K562 (cell line): Measurements from ENCODE around the gene TEX35. TPM values are rescaled to one million over a fixed set of nuclear protein-coding genes. Genes with fewer than 3 reads are reported as not detected.

Experiments used
- ARID1B ChIP-seq: fragments of 450-650 bp; IDR thresholded peaks from 2 replicates; pipeline ENCODE4 v1.6.1; 2016; ENCODE audit warnings: antibody characterized with exemption, mild to moderate bottlenecking, inconsistent platforms
- ATF1 ChIP-seq, 2 experiments: fragments of 450-650 bp in 1 of 2; IDR thresholded peaks; 2 replicates each; pipeline ENCODE4 v1.6.1; 2016; ENCODE audit warnings: missing compliant biosample characterization in 1 of 2, missing genetic modification characterization in 1 of 2
- CBFA2T2 ChIP-seq: fragments of 450-650 bp; conservative IDR thresholded peaks from 2 replicates; pipeline ENCODE4 v1.6.1; 2017; ENCODE audit warnings: mild to moderate bottlenecking
- CREM ChIP-seq: IDR thresholded peaks from 2 replicates; pipeline ENCODE4 v1.6.1; 2014; ENCODE audit warnings: antibody characterized with exemption, low read depth
- CTBP1 ChIP-seq: fragments of 450-650 bp; IDR thresholded peaks from 2 replicates; pipeline ENCODE4 v1.6.1; 2016; ENCODE audit warnings: borderline replicate concordance
- DIDO1 ChIP-seq: fragments of 450-650 bp; IDR thresholded peaks from 2 replicates; pipeline ENCODE4 v1.6.1; 2016; ENCODE audit warnings: low read depth, missing biosample characterization, missing genetic modification characterization
- FOSL1 ChIP-seq: fragments of 200-800 bp; sonication (Bioruptor generic); conservative IDR thresholded peaks from 2 replicates; pipeline ENCODE4 v1.6.1; 2016; ENCODE audit warnings: missing genetic modification characterization, missing compliant biosample characterization
- FOXJ2 ChIP-seq: fragments of 200-800 bp; sonication (Bioruptor generic); IDR thresholded peaks from 2 replicates; pipeline ENCODE4 v1.6.1; 2016; ENCODE audit warnings: missing genetic modification characterization, missing compliant biosample characterization
- GABPA ChIP-seq: fragments of 200-800 bp; sonication (Bioruptor generic); conservative IDR thresholded peaks from 2 replicates; pipeline ENCODE4 v1.6.1; 2016; ENCODE audit warnings: low read depth, missing genetic modification characterization, missing compliant biosample characterization
- HNRNPH1 ChIP-seq: fragments of 200-400 bp; formaldehyde crosslinking; optimal IDR thresholded peaks from 2 replicates; pipeline ENCODE3; 2017; ENCODE audit warnings: low read depth, mild to moderate bottlenecking, low read length, moderate library complexity
- KLF16 ChIP-seq: IDR thresholded peaks from 2 replicates; pipeline ENCODE4 v1.6.1; 2016; ENCODE audit warnings: antibody characterized with exemption
- MITF ChIP-seq: IDR thresholded peaks from 2 replicates; pipeline ENCODE4 v1.6.1; 2014; ENCODE audit warnings: antibody characterized with exemption
- RCOR1 ChIP-seq, 2 experiments: IDR thresholded peaks; 2 replicates each; pipeline ENCODE4 v1.6.1; 2012; ENCODE audit warnings: low read depth in 2 of 2, low read length in 2 of 2, borderline replicate concordance in 1 of 2, improper control_type of control experiment in 1 of 2
- STAT5A ChIP-seq: IDR thresholded peaks from 2 replicates; pipeline ENCODE4 v1.6.1; 2012; ENCODE audit warnings: low read length, inconsistent platforms, borderline replicate concordance
- TAL1 ChIP-seq: fragments of 450-650 bp; IDR thresholded peaks from 2 replicates; pipeline ENCODE4 v1.6.1; 2016; ENCODE audit warnings: mild to moderate bottlenecking
- TEAD4 ChIP-seq, 2 experiments: sonication (generic) in 1 of 2; formaldehyde crosslinking in 1 of 2; IDR thresholded peaks; 2 replicates each; pipeline versions ENCODE4 v1.6.1 to v1.8.0; 2012 to 2022; ENCODE audit warnings: borderline replicate concordance in 1 of 2, inconsistent platforms in 1 of 2, low read length in 1 of 2, mild to moderate bottlenecking in 1 of 2, missing genetic modification reagents in 1 of 2
- ZBTB40 ChIP-seq, 2 experiments: fragments of 450-650 bp in 1 of 2; sonication (generic) in 1 of 2; formaldehyde crosslinking in 1 of 2; IDR thresholded peaks; 2 replicates each; pipeline versions ENCODE4 v1.7.1 to v1.9.0; 2016 to 2022; ENCODE audit warnings: inconsistent platforms in 1 of 2, mild to moderate bottlenecking in 1 of 2, missing genetic modification reagents in 1 of 2
- ZNF766 ChIP-seq: fragments of 200-800 bp; sonication (Bioruptor generic); conservative IDR thresholded peaks from 2 replicates; pipeline ENCODE4 v1.6.1; 2016; ENCODE audit warnings: missing genetic modification characterization, missing compliant biosample characterization
- polyA plus RNA-seq, 8 experiments: library from polyadenylated mRNA; depleted of rRNA in 4 of 8; stranded (reverse) in 5 of 8; unstranded in 3 of 8; fragments of >200 nt; fragmentation: Nextera tagmentation in 2 of 8; fragmentation: Illumina TruSeq in 1 of 8; extraction: Ambion mirVana in 2 of 8; extraction: Trizol in 1 of 8; gene quantifications; 2 replicates each; pipeline versions ENCODE4 v1.2.1 to v1.2.3, GENCODE V29; 2011 to 2014; ENCODE audit warnings: inconsistent platforms in 1 of 8, missing spikeins in 1 of 8
- total RNA-seq, 7 experiments: library from RNA; depleted of rRNA in 6 of 7; stranded (reverse); fragments of >200 nt in 6 of 7; fragmentation: Illumina TruSeq in 2 of 7; extraction: Trizol in 2 of 7; gene quantifications; 2 replicates each; pipeline versions ENCODE4 v1.2.1 to v1.2.3, GENCODE V29; 2011 to 2021; ENCODE audit warnings: low replicate concordance in 1 of 7

Gene TEX35
- total and polyA plus RNA-seq, 9 of the 15 experiments (the other 6 are each of a cell fraction or from before 2014, with no cell fraction given) = not detected

GRCh38 chr1:178506669-178507068, 6.2 kb upstream of the TEX35 start (continued):
- peak; percentile 79; the same call in 1 of the 2 replicates for TF ChIP-seq CTBP1
- peak in 1 of 2 experiments; percentile 78; a peak in 2 of 4 replicates for TF ChIP-seq RCOR1 (IDR thresholded peaks at IDR 0.05; ENCODE audit: borderline replicate concordance in 1 of 2, low read depth in 2 of 2, low read length in 2 of 2)
- TF ChIP-seq GABPA (tag) = peak; percentile 43; the same call in 1 of the 2 replicates
- no peak for TF ChIP-seq HNRNPH1
- peak; percentile 42; the same call in 1 of the 2 replicates for TF ChIP-seq TAL1
- TF ChIP-seq ATF1 (CRISPR knock-in tag; IDR thresholded peaks at IDR 0.05) = no peak
- TF ChIP-seq ATF1 (tag; IDR thresholded peaks at IDR 0.05) = 0 out of 2 replicates have a peak, but pooled peaks have one; percentile 24
- no peak; the same call in 1 of the 2 replicates for TF ChIP-seq DIDO1 (tag)
- TF ChIP-seq TEAD4 (IDR thresholded peaks at IDR 0.05; ENCODE audit: low read length) = peak; percentile 49
- TF ChIP-seq TEAD4 (CRISPR knock-in tag; IDR thresholded peaks at IDR 0.05; ENCODE audit: borderline replicate concordance) = no peak
- peak; percentile 37; the same call in 1 of the 2 replicates for TF ChIP-seq KLF16
- TF ChIP-seq FOSL1 (tag) = peak; percentile 30; the same call in 1 of the 2 replicates
- 0 out of 2 replicates have a peak, but pooled peaks have one; percentile 27 for TF ChIP-seq CREM
- TF ChIP-seq STAT5A = peak; percentile 10; the same call in 1 of the 2 replicates
- TF ChIP-seq ZBTB40 (IDR thresholded peaks at IDR 0.05) = no peak
- no peak for TF ChIP-seq ZBTB40 (CRISPR knock-in tag; IDR thresholded peaks at IDR 0.05)
- no peak for TF ChIP-seq FOXJ2 (tag)
- TF ChIP-seq ARID1B = peak; percentile 70
- TF ChIP-seq ZNF766 (CRISPR knock-in tag) = peak; percentile 50; the same call in 1 of the 2 replicates
- peak; percentile 37 for TF ChIP-seq CBFA2T2
- 0 out of 2 replicates have a peak, but pooled peaks have one; percentile 14 for TF ChIP-seq MITF
